T1000 (cell line): Measurements from ENCODE around the gene CACTIN.
A peak's percentile ranks its signal among the peaks of the same experiment; 100 is the strongest.
"Not testable (repeated sequence)": the region's sequence is repeated elsewhere in the genome, so short reads cannot be mapped to it uniquely, and the experiment has no call there.

ENCODE experiments used
- DNase-seq: peaks from one replicate; lab custom pipeline; 2025; ENCODE audit warnings: mixed read lengths; lab: John Stamatoyannopoulos, UW

The CACTIN gene

GRCh38 chr19:3586707-3587346 lies 39.8 kb downstream of the CACTIN start:
- no peak for DNase-seq

GRCh38 chr19:3586127-3586626 lies 40.4 kb downstream of the CACTIN start:
- DNase-seq, result no peak

- no peak for DNase-seq
Measured at GRCh38 chr19:3585301-3586126, 41.1 kb downstream of the CACTIN start, which contains the start of gene GIPC3. GIPC3 (plus strand) TSS chr19:3585478; CDS start chr19:3585598, 120 bp downstream.

DNA sequence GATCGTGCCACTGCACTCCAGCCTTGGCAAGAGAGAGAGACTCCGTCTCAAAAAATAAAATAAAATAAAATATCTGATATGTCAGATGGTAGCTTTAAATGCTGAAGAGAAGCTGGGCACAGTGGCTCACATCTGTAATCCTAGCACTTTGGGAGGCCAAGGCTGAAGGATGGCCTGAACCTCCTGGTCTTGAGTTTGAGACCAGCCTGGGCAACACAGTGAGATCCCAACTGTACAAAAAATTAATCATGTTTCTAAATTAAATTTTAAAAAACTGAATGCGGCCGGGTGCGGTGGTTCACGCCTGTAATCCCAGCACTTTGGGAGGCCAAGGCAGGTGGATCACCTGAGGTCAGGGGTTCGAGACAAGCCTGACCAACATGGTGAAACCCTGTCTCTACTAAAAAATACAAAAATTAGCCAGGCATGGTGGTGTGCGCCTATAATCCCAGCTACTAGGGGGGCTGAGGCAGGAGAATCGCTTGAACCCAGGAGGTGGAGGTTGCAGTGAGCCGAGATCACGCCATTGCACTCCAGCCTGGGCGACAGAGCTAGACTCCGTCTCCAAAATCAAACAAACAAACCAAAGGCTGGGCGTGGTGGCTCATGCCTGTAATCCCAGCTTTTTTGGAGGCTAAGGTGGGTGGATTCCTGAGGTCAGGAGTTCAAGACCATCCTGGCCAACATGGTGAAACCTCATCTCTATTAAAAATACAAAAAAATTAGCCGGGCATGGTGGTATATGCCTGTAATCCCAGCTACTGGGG lies 42.4 kb downstream of the CACTIN start:
- not testable (repeated sequence) for DNase-seq

DNA sequence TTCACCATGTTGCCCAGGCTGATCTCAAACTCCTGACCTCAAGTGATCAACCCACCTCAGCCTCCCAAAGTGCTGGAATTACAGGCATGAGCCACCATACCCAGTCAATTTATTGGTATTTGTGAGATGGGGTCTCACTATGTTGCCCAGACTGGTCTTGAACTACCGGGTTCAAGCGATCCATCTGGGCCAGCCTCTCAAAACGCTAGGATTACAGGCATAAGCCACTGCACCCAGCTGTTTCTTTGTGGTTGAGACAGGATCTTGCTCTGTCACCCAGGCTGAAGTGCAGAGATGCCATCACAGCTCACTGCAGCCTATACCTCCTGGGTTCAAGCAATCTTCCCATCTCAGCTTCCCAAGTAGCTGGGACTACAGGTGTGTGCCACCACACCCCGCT lies 44.8 kb downstream of the CACTIN start:
- not testable (repeated sequence) for DNase-seq

GRCh38 chr19:3580156-3580934 lies 46.2 kb downstream of the CACTIN start:
- peak; percentile 32 for DNase-seq

DNA sequence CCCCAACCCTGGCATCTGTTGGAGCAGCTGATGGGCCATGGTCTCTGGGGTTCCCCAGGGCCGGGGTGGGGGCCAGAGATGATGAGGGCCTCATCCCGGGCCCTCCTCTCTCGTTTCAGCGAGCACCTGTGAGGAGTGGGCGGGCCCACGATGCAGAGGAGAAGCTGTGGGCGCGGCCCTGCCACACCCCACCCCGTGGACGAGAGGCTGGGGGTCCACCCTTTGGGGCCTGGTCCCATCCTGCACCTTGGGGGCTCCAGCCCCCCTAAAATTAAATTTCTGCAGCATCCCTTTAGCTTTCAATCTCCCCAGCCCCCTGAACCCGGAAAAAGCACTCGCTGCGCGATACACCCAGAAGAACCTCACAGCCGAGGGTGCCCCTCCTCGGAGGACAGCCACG lies 48.2 kb downstream of the CACTIN start:
- no peak for DNase-seq

- no peak for DNase-seq
Measured at GRCh38 chr19:3577723-3578344, 48.8 kb downstream of the CACTIN start.

- no peak for DNase-seq
Measured at GRCh38 chr19:3576696-3577443, 49.7 kb downstream of the CACTIN start.

DNA sequence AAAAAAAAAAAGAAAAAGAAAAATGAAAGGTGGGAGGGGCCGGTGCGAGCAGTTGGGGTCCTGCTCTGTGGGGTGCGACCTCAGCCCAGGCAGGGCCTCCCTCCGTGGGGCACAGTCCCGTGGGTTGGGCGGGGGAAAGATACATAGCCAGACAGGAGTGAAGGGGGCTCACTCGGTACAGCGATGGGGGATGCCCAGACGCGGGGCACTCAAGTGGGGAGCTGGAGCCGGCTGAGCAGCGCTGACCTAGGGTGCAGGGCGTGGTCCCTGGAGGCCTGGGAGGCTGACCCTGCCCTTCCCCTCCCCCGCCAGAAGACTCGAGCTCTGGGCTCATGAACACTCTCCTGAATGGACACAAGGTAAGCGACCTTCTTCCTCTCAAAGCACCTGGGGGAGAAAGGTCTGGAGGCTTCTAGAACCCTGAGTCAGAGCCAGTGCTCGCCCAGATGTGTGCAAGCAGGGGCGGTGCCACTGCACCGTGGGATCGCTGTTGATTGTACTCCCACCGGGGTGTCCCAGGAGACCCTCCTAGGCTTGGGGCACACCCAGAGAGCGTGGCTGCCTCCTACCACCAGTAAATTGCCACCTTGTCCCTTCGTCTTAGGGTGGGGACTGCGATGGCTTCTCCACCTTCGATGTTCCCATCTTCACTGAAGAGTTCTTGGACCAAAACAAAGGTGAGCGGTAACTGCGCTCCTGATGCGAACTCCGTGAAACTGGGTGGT lies 50.5 kb downstream of the CACTIN start:
- DNase-seq, result no peak

- no peak for DNase-seq
Measured at GRCh38 chr19:3575260-3575741, 51.3 kb downstream of the CACTIN start.

GRCh38 chr19:3573858-3574637 lies 52.5 kb downstream of the CACTIN start:
- DNase-seq, result peak; percentile 96

DNA sequence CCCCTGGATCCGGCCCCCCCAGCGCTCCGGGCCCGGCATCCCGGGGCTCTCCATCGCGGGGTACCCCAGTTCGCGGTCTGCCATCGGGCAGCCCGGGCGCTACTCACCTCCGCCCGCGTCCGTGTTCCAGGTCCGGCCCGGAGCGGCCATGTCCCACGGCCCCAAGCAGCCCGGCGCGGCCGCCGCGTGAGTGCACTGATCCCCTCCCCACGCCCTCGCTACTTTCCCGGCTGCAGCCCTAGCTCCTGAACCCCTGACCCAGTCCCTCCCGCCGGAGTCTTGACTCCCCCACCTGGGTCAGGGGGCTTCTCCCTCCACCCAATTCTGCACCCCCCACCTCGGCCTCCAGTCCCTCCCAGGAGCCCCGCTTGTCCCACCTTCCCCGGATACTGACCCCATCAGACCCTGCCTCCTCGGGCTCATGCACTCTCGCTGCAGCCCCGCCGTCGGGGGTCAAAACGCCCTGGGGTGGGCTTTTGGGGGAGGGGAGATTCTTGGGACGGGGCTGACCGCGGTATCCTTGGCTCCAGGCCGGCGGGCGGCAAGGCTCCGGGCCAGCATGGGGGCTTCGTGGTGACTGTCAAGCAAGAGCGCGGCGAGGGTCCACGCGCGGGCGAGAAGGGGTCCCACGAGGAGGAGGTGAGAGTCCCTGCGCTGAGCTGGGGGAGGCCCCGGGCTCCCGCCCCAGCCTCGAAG lies 53.3 kb downstream of the CACTIN start:
- no peak for DNase-seq

DNA sequence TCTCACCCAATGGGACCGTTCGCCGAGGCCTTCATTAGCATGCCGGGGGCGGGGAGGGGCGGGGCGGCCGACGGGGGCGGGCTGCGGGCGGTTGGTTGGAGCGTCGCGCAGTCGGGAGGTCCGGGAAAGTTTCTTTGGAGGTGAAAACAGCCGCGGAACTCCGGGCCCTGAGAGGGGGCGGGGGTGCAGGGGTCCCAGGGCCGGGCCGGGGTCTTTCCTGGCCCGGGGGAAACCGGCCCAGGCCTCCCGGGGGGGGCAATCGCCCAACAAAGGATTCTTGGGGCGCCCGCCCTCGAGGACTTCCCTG lies 53.8 kb downstream of the CACTIN start, which contains the start of gene HMG20B:
Gene HMG20B (plus strand): TSS at position 90 of the 307 bp plus-strand sequence. CDS start 366 bp downstream, outside the sequence.
- no peak for DNase-seq

GRCh38 chr19:3572132-3572854 lies 54.3 kb downstream of the CACTIN start:
- DNase-seq, result peak; percentile 97

- DNase-seq, result no peak
Measured at GRCh38 chr19:3570606-3571011, 56.0 kb downstream of the CACTIN start.

GRCh38 chr19:3570042-3570441 lies 56.5 kb downstream of the CACTIN start:
- DNase-seq, result not testable (repeated sequence)
